Skin epidermis (tissue), 12 donors: ENCODE data around the gene MOGAT3.

ENCODE experiments used
- H3K27ac ChIP-seq, 21 experiments: fragments of 200-600 bp; sonication (generic) in 11 of 21; one replicate each; pipeline ENCODE4 v1.5.0; 2020; ENCODE audit warnings: mild to moderate bottlenecking in 3 of 21, inconsistent platforms in 2 of 21, moderate library complexity in 2 of 21
- H3K4me3 ChIP-seq, 7 experiments: fragments of 200-600 bp; sonication (generic) in 2 of 7; one replicate each; pipeline ENCODE4 v1.5.0; 2020; ENCODE audit warnings: inconsistent platforms in 2 of 7, mild to moderate bottlenecking in 2 of 7, moderate library complexity in 1 of 7

MOGAT3 gene

GRCh38 chr7:101200862-101201599 is at the start of gene MOGAT3:
TSS of gene MOGAT3 (minus strand) at chr7:101201036. CDS start at chr7:101200854, 182 bp downstream.
- no peak within 1 kb of the TSS for H3K27ac ChIP-seq
- peak within 1 kb of the TSS in 1 of 7 experiments; percentile 9 for H3K4me3 ChIP-seq

GRCh38 chr7:101250324-101250723 is 49.5 kb upstream of the MOGAT3 start:
- Histone ChIP-seq H3K4me3 (no peak overlapping the region), H3K27ac (no peak overlapping the region)

- Histone ChIP-seq H3K4me3 (no peak overlapping the region), H3K27ac (no peak overlapping the region)
Observed at GRCh38 chr7:101248276-101248675, 47.4 kb upstream of the MOGAT3 start.

- Histone ChIP-seq H3K4me3 (peak overlapping the region; percentile 65 to 89 (median 78)), H3K27ac (peak overlapping the region in 20 of 21 experiments; percentile 81 to 96 (median 92))
Observed at GRCh38 chr7:101245147-101245668, 44.4 kb upstream of the MOGAT3 start.

- Histone ChIP-seq H3K27ac (peak within 1 kb of the TSS; percentile 4 to 96 (median 92)), H3K4me3 (peak within 1 kb of the TSS; percentile 65 to 89 (median 78))
Observed at GRCh38 chr7:101244375-101245146, 43.7 kb upstream of the MOGAT3 start, which contains the start of gene FIS1. TSS of gene FIS1 (minus strand) at chr7:101245081. CDS start at chr7:101245004, 77 bp downstream.

- peak overlapping the region in 20 of 21 experiments; percentile 81 to 96 (median 92) for H3K27ac ChIP-seq
Observed at GRCh38 chr7:101243646-101244374, 43.0 kb upstream of the MOGAT3 start.

GRCh38 chr7:101241443-101242349 is 40.9 kb upstream of the MOGAT3 start:
- H3K4me3 ChIP-seq: no peak overlapping the region
- H3K27ac ChIP-seq: peak overlapping the region in 3 of 21 experiments; percentile 5 to 36 (median 10)

More at GRCh38 chr7:101243646-101244374, 43.0 kb upstream of the MOGAT3 start:
- H3K4me3 ChIP-seq: peak overlapping the region; percentile 65 to 89 (median 78)

GRCh38 chr7:101241015-101241363 is 40.2 kb upstream of the MOGAT3 start:
- Histone ChIP-seq H3K27ac (peak overlapping the region in 6 of 21 experiments; percentile 5 to 36 (median 19)), H3K4me3 (no peak overlapping the region)

GRCh38 chr7:101240226-101241014 is 39.6 kb upstream of the MOGAT3 start:
- H3K27ac ChIP-seq: peak overlapping the region in 9 of 21 experiments; percentile 5 to 71 (median 35)
- no peak overlapping the region for H3K4me3 ChIP-seq

GRCh38 chr7:101239951-101240220 is 39.0 kb upstream of the MOGAT3 start:
- Histone ChIP-seq H3K4me3 (no peak overlapping the region), H3K27ac (peak overlapping the region in 13 of 21 experiments; percentile 11 to 76 (median 51))

- Histone ChIP-seq H3K4me3 (no peak overlapping the region), H3K27ac (peak overlapping the region in 17 of 21 experiments; percentile 35 to 81 (median 62))
Observed at GRCh38 chr7:101239191-101239950, 38.5 kb upstream of the MOGAT3 start.

- no peak overlapping the region for H3K4me3 ChIP-seq
Observed at GRCh38 chr7:101238226-101239182, 37.7 kb upstream of the MOGAT3 start.

GRCh38 chr7:101237206-101238067 is 36.6 kb upstream of the MOGAT3 start, which contains the start of gene CLDN15:
TSS of gene CLDN15 (minus strand) at chr7:101237802. CDS start at chr7:101237581, 221 bp downstream.
- peak within 1 kb of the TSS in 20 of 21 experiments; percentile 8 to 81 (median 58) for H3K27ac ChIP-seq

More at GRCh38 chr7:101238226-101239182, 37.7 kb upstream of the MOGAT3 start:
- peak overlapping the region in 18 of 21 experiments; percentile 19 to 81 (median 60) for H3K27ac ChIP-seq

GRCh38 chr7:101236292-101236835 is 35.5 kb upstream of the MOGAT3 start:
- Histone ChIP-seq H3K4me3 (no peak overlapping the region), H3K27ac (peak overlapping the region in 1 of 21 experiments; percentile 81)

More at GRCh38 chr7:101237206-101238067, 36.6 kb upstream of the MOGAT3 start, which contains the start of gene CLDN15:
- peak within 1 kb of the TSS in 1 of 7 experiments; percentile 1 for H3K4me3 ChIP-seq

GRCh38 chr7:101235522-101235921 is 34.7 kb upstream of the MOGAT3 start:
- Histone ChIP-seq H3K4me3 (no peak overlapping the region), H3K27ac (no peak overlapping the region)
